Activated T-cell treated with anti-CD3 and anti-CD28 coated beads for 48 hours (primary cell): ENCODE results near the gene RPL36AL.

ENCODE experiments used
- DNase-seq: peaks from one replicate; pipeline ENCODE4 v3.0.0-alpha.2; 2020; ENCODE audit warnings: low read depth

RPL36AL gene

GRCh38 chr14:49581209-49582112 lies 39.0 kb downstream of the RPL36AL start:
- DNase-seq = no peak

GRCh38 chr14:49579841-49580240 lies 40.6 kb downstream of the RPL36AL start:
- DNase-seq = no peak

DNA sequence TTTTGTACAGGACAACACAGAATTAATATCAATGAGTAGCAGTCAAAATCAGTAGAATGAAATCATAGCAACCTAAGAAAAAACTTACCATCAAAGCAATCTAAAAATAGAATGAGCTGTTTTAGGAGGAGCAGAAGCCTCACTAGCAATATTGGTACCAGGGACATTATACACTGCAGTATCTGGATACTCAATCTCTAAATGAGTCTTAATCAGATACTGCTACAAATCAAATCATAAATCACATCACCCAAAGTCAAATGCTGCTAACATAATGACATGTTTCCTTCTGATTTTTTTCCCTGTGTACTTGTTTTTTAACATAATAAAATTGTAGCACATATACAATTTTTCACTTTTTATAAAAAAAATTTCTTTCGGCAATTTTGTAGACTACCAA lies 42.3 kb downstream of the RPL36AL start:
- no peak for DNase-seq

- no peak for DNase-seq
Measured at GRCh38 chr14:49574038-49574437, 46.4 kb downstream of the RPL36AL start.

DNA sequence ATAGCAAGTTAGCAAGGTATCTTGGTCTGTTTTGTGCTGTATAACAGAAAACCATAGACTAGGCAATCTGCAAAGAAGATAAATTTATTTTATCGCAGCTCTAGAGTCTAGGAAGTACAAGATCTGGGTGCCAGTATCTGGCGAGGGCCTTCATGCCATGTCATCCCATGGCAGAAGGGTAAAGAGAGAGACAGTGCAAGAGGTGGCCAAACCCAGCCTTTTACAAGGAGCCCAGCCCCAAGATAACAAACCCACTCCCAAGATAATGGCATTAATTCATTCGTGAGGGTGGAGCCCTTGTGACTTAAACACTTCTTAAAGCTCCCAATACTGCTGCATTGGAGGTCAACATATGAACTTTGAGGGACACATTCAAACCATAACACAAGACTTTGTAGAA lies 51.1 kb downstream of the RPL36AL start:
- no peak for DNase-seq
